Astrocyte (in vitro differentiated cells and primary cell): ENCODE results near the gene CHGA. TPM values are rescaled to one million over a fixed set of nuclear protein-coding genes. Genes with fewer than 3 reads are reported as not detected.
A peak's percentile ranks its signal among the peaks of the same experiment; 100 is the strongest.

Experiments
- DNase-seq: peaks from one replicate; pipeline ENCODE4 v3.0.0-alpha.2; 2010; ENCODE audit warnings: low read depth
- FAIRE-seq: peaks from 2 replicates; lab custom pipeline; 2011; peaks lifted over from hg19 to GRCh38; lab: Jason Lieb, UNC
- H2AFZ ChIP-seq: 2 replicates; pipeline ENCODE4 v1.6.0; 2012; ENCODE audit warnings: low read depth, low read length, inconsistent platforms
- H3K27ac ChIP-seq: 2 replicates; pipeline ENCODE4 v1.5.1; 2011; ENCODE audit warnings: low read depth, low read length, inconsistent platforms
- H3K27me3 ChIP-seq: 2 replicates; pipeline ENCODE4 v1.6.0; 2011; ENCODE audit warnings: low read length, inconsistent platforms; ENCODE audit not compliant: insufficient read depth
- H3K36me3 ChIP-seq: 2 replicates; pipeline ENCODE4 v1.5.1; 2011; ENCODE audit warnings: low read length, inconsistent platforms; ENCODE audit not compliant: insufficient read depth
- H3K4me1 ChIP-seq: 2 replicates; pipeline ENCODE4 v1.5.1; 2011; ENCODE audit warnings: low read length, inconsistent platforms; ENCODE audit not compliant: insufficient read depth
- H3K4me2 ChIP-seq: 2 replicates; pipeline ENCODE4 v1.6.0; 2012; ENCODE audit warnings: low read length, inconsistent platforms
- H3K4me3 ChIP-seq: 2 replicates; pipeline ENCODE4 v1.5.1; 2011; ENCODE audit warnings: low read depth, mild to moderate bottlenecking, low read length, inconsistent platforms; ENCODE audit not compliant: insufficient read depth
- H3K79me2 ChIP-seq: 2 replicates; pipeline ENCODE4 v1.6.0; 2012; ENCODE audit warnings: mild to moderate bottlenecking, low read length, inconsistent platforms; ENCODE audit not compliant: insufficient read depth
- H3K9ac ChIP-seq: 2 replicates; pipeline ENCODE4 v1.6.0; 2012; ENCODE audit warnings: mild to moderate bottlenecking, low read length, inconsistent platforms
- H3K9me3 ChIP-seq: 2 replicates; pipeline ENCODE4 v1.5.1; 2012; ENCODE audit warnings: low read depth, mild to moderate bottlenecking, low read length, inconsistent platforms; ENCODE audit not compliant: insufficient read depth
- H4K20me1 ChIP-seq: 2 replicates; pipeline ENCODE4 v1.6.0; 2012; ENCODE audit warnings: low read length, inconsistent platforms; ENCODE audit not compliant: insufficient read depth
- H3K27ac Mint-ChIP-seq: one replicate; pipeline ENCODE4 v1.8.0; 2021; ENCODE audit warnings: mild to moderate bottlenecking, mixed read lengths; ENCODE audit not compliant: unreplicated experiment
- H3K27me3 Mint-ChIP-seq: one replicate; pipeline ENCODE4 v1.8.0; 2021; ENCODE audit warnings: low read depth, mixed read lengths; ENCODE audit not compliant: unreplicated experiment
- H3K36me3 Mint-ChIP-seq: one replicate; pipeline ENCODE4 v1.8.0; 2021; ENCODE audit warnings: low read depth, mixed read lengths; ENCODE audit not compliant: unreplicated experiment
- H3K4me1 Mint-ChIP-seq: one replicate; pipeline ENCODE4 v1.8.0; 2021; ENCODE audit warnings: low read depth, mixed read lengths; ENCODE audit not compliant: unreplicated experiment
- H3K4me3 Mint-ChIP-seq: one replicate; pipeline ENCODE4 v1.8.0; 2021; ENCODE audit warnings: mild to moderate bottlenecking, moderate library complexity, mixed read lengths; ENCODE audit not compliant: unreplicated experiment
- H3K9me3 Mint-ChIP-seq: one replicate; pipeline ENCODE4 v1.8.0; 2021; ENCODE audit warnings: mild to moderate bottlenecking, mixed read lengths; ENCODE audit not compliant: unreplicated experiment
- EZH2 ChIP-seq: IDR thresholded peaks from 2 replicates; pipeline ENCODE4 v1.6.1; 2012; ENCODE audit warnings: mild to moderate bottlenecking, low read length, inconsistent platforms; ENCODE audit not compliant: insufficient read depth
- total RNA-seq: library from RNA; stranded (reverse); gene quantifications from 2 replicates; pipeline ENCODE4 v1.2.1, GENCODE V29; 2021
- TF ChIP-seq, protein P1 (sequence below): IDR thresholded peaks from 2 replicates; pipeline ENCODE4 v1.5.1; 2011; ENCODE audit warnings: low read depth, mild to moderate bottlenecking, inconsistent platforms, low read length, moderate library complexity; ENCODE audit not compliant: insufficient read depth

CHGA gene
- total RNA-seq, 1 donor from 2014 or later = not detected

GRCh38 chr14:92946847-92947545 is 24.0 kb downstream of the CHGA start:
- Histone ChIP-seq H3K4me3 (no peak overlapping the region), H3K79me2 (no peaks in the 10 kb centered on the region), H3K9me3 (no peaks in the 10 kb centered on the region), H3K36me3 (peaks cover 2% of the 10 kb centered on the region), H3K4me1 (peaks cover 4% of the 10 kb centered on the region), H3K4me2 (no peak overlapping the region), H2AFZ (no peak overlapping the region), H3K27me3 (peaks cover 3% of the 10 kb centered on the region), H4K20me1 (peaks cover 13% of the 10 kb centered on the region), H3K27ac (no peak overlapping the region), H3K9ac (no peak overlapping the region)
- no peak for DNase-seq
- no peak for TF ChIP-seq EZH2
- TF ChIP-seq, protein P1, sequence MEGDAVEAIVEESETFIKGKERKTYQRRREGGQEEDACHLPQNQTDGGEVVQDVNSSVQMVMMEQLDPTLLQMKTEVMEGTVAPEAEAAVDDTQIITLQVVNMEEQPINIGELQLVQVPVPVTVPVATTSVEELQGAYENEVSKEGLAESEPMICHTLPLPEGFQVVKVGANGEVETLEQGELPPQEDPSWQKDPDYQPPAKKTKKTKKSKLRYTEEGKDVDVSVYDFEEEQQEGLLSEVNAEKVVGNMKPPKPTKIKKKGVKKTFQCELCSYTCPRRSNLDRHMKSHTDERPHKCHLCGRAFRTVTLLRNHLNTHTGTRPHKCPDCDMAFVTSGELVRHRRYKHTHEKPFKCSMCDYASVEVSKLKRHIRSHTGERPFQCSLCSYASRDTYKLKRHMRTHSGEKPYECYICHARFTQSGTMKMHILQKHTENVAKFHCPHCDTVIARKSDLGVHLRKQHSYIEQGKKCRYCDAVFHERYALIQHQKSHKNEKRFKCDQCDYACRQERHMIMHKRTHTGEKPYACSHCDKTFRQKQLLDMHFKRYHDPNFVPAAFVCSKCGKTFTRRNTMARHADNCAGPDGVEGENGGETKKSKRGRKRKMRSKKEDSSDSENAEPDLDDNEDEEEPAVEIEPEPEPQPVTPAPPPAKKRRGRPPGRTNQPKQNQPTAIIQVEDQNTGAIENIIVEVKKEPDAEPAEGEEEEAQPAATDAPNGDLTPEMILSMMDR = no peak
- H3K4me3 Mint-ChIP-seq = no peak overlapping the region
- H3K27ac Mint-ChIP-seq = peak overlapping the region; percentile 75
- peaks cover 5% of the 10 kb centered on the region for H3K4me1 Mint-ChIP-seq
- no peak for FAIRE-seq
- no peaks in the 10 kb centered on the region for H3K36me3 Mint-ChIP-seq
- H3K27me3 Mint-ChIP-seq = peaks cover 30% of the 10 kb centered on the region
- peaks cover 2% of the 10 kb centered on the region for H3K9me3 Mint-ChIP-seq

GRCh38 chr14:92948647-92949046 is 25.7 kb downstream of the CHGA start:
- H3K4me1 ChIP-seq = peaks cover 4% of the 10 kb centered on the region
- no peak overlapping the region for H3K4me2 ChIP-seq
- no peak overlapping the region for H3K27ac ChIP-seq
- FAIRE-seq = no peak
- no peak overlapping the region for H2AFZ ChIP-seq
- H3K9ac ChIP-seq = no peak overlapping the region
- Mint-ChIP-seq H3K4me3 (no peak overlapping the region), H3K27ac (no peak overlapping the region), H3K36me3 (no peaks in the 10 kb centered on the region), H3K27me3 (peaks cover 39% of the 10 kb centered on the region), H3K9me3 (peaks cover 2% of the 10 kb centered on the region), H3K4me1 (peaks cover 5% of the 10 kb centered on the region)
- peaks cover 2% of the 10 kb centered on the region for H3K36me3 ChIP-seq
- H4K20me1 ChIP-seq = peaks cover 20% of the 10 kb centered on the region
- H3K9me3 ChIP-seq = no peaks in the 10 kb centered on the region
- peaks cover 3% of the 10 kb centered on the region for H3K27me3 ChIP-seq
- H3K4me3 ChIP-seq = no peak overlapping the region
- no peak for DNase-seq
- no peaks in the 10 kb centered on the region for H3K79me2 ChIP-seq
- no peak for TF ChIP-seq EZH2
- TF ChIP-seq, protein P1 = no peak
